DOHH2 (cell line): ENCODE data around the gene TMC8.

ENCODE experiments used
- H3F3A ChIP-seq: fragments of 200-600 bp; sonication (generic), shearing (Covaris generic); 2 replicates; pipeline ENCODE4 v1.6.0; 2016; ENCODE audit warnings: antibody characterized with exemption, mild to moderate bottlenecking; ENCODE audit not compliant: control insufficient read depth, insufficient read depth
- H3K27ac ChIP-seq: fragments of 200-600 bp; sonication (generic); 2 replicates; pipeline ENCODE4 v1.5.1; 2014; ENCODE audit warnings: low read depth, mild to moderate bottlenecking, low read length, moderate library complexity
- H3K27me3 ChIP-seq: fragments of 200-600 bp; sonication (generic); 2 replicates; pipeline ENCODE4 v1.6.1; 2014; ENCODE audit warnings: mild to moderate bottlenecking, low read length, mixed read lengths; ENCODE audit not compliant: control insufficient read depth
- H3K36me3 ChIP-seq: fragments of 200-600 bp; sonication (generic); 2 replicates; pipeline ENCODE4 v1.6.1; 2014; ENCODE audit warnings: mild to moderate bottlenecking, low read length, moderate library complexity, mixed read lengths; ENCODE audit not compliant: control insufficient read depth
- H3K4me1 ChIP-seq: fragments of 200-600 bp; sonication (generic); 2 replicates; pipeline ENCODE4 v1.6.1; 2014; ENCODE audit warnings: mild to moderate bottlenecking, low read length, mixed read lengths; ENCODE audit not compliant: control insufficient read depth
- H3K4me2 ChIP-seq: fragments of 200-600 bp; sonication (generic); 2 replicates; pipeline ENCODE4 v1.6.0; 2014; ENCODE audit warnings: mild to moderate bottlenecking, low read length, moderate library complexity
- H3K4me3 ChIP-seq: fragments of 200-600 bp; sonication (generic); 2 replicates; pipeline ENCODE4 v1.5.1; 2014; ENCODE audit warnings: mild to moderate bottlenecking, low read length, mixed read lengths
- H3K79me2 ChIP-seq: fragments of 200-600 bp; sonication (generic); 2 replicates; pipeline ENCODE4 v1.6.1; 2014; ENCODE audit warnings: mild to moderate bottlenecking, low read length, mixed read lengths; ENCODE audit not compliant: control insufficient read depth
- H3K9me2 ChIP-seq: fragments of 200-600 bp; sonication (generic); replicated peaks from 2 replicates; pipeline ENCODE4 v1.6.1; 2014; ENCODE audit warnings: mild to moderate bottlenecking, low read length, mixed read lengths; ENCODE audit not compliant: control insufficient read depth
- H3K9me3 ChIP-seq: fragments of 200-600 bp; sonication (generic); 2 replicates; pipeline ENCODE4 v1.6.1; 2014; ENCODE audit warnings: antibody characterized with exemption, low read length, mixed read lengths; ENCODE audit not compliant: control insufficient read depth, insufficient read depth
- H4K20me1 ChIP-seq: fragments of 200-600 bp; sonication (generic); 2 replicates; pipeline ENCODE4 v1.6.0; 2014; ENCODE audit warnings: low read depth, mild to moderate bottlenecking, antibody characterized with exemption, low read length, moderate library complexity; ENCODE audit not compliant: control insufficient read depth, insufficient read depth
- EZH2phosphoT487 ChIP-seq: fragments of 200-600 bp; sonication (generic); IDR thresholded peaks from 2 replicates; pipeline ENCODE4 v1.6.1; 2017; ENCODE audit warnings: borderline replicate concordance, mild to moderate bottlenecking, antibody characterized with exemption, low read length, moderate library complexity, mixed read lengths
- TF ChIP-seq, protein P1 (sequence below): fragments of 200-600 bp; sonication (generic); IDR thresholded peaks from one replicate; pipeline ENCODE4 v1.5.1; 2014; ENCODE audit warnings: antibody characterized with exemption, mild to moderate bottlenecking, low read depth, low read length; ENCODE audit not compliant: poor library complexity, severe bottlenecking

The TMC8 gene

DNA sequence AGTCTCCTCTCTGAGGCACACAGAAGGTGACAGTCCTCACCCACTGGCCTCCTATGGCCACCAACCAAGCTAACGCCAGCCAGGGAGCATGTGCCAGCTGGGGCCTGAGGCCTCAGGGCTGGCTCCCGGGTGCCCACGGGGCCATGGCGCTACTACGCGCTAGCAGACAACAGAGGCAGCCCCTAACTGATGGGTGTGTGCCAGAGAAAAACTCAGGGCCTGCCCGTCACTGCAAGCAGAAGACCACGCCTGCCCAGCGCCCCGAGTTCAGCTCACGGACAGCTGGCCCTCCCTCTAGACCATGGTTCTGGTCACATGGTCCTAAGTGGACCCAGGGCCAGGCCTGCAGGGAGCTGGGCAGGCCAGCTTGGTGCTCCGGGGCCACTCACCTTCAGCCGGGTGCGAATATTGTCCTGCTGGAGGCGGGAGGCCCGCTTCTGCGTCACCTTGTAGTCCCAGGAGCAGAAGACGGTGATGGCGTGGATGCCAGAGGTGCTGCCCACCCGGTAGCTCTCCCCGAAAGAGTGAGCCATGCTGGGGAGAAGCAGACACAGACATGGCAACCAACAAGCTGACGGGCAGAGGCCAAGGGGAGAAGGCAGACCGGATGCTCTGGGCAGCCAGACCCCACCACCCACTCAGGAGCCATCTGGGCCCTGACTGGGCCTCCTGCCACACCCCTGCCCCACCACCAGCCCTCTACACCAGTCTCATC lies 8.2 kb upstream of the TMC8 start:
- peak overlapping the region; percentile 60 for H3K4me3 ChIP-seq
- peaks cover 63% of the 10 kb centered on the region for H3K79me2 ChIP-seq

DNA sequence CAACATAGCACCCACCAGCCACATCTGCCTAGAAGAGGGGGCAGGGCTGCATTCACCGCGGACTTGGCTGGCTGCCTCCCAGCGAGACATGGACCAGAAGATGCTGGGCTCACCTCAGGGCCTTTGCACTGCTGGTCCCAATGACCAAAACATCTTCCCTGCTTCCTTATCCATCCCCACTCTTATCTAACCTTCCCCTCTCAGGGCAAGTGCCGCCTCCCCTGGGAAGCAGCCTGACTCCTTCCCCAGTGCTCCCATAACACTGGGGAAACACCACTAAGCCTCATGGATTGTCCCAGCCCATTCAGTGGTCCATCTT lies 7.7 kb upstream of the TMC8 start:
- H3F3A ChIP-seq, result no peaks in the 10 kb centered on the region
- H3K4me3 ChIP-seq, result no peak overlapping the region
- H3K27me3 ChIP-seq, result no peaks in the 10 kb centered on the region
- TF ChIP-seq, protein P1, sequence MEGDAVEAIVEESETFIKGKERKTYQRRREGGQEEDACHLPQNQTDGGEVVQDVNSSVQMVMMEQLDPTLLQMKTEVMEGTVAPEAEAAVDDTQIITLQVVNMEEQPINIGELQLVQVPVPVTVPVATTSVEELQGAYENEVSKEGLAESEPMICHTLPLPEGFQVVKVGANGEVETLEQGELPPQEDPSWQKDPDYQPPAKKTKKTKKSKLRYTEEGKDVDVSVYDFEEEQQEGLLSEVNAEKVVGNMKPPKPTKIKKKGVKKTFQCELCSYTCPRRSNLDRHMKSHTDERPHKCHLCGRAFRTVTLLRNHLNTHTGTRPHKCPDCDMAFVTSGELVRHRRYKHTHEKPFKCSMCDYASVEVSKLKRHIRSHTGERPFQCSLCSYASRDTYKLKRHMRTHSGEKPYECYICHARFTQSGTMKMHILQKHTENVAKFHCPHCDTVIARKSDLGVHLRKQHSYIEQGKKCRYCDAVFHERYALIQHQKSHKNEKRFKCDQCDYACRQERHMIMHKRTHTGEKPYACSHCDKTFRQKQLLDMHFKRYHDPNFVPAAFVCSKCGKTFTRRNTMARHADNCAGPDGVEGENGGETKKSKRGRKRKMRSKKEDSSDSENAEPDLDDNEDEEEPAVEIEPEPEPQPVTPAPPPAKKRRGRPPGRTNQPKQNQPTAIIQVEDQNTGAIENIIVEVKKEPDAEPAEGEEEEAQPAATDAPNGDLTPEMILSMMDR, result no peak
- no peak for TF ChIP-seq EZH2phosphoT487
- H3K4me2 ChIP-seq, result peak overlapping the region; percentile 99
- H3K36me3 ChIP-seq, result peaks cover 76% of the 10 kb centered on the region
- no peak overlapping the region for H3K27ac ChIP-seq
- no peaks in the 10 kb centered on the region for H4K20me1 ChIP-seq
- H3K9me2 ChIP-seq, result no peaks in the 10 kb centered on the region
- no peaks in the 10 kb centered on the region for H3K9me3 ChIP-seq
- peaks cover 68% of the 10 kb centered on the region for H3K79me2 ChIP-seq
- peaks cover 71% of the 10 kb centered on the region for H3K4me1 ChIP-seq

More for the DNA sequence above, 8.2 kb upstream of the TMC8 start:
- H3K9me2 ChIP-seq, result no peaks in the 10 kb centered on the region
- no peaks in the 10 kb centered on the region for H3F3A ChIP-seq
- H3K27me3 ChIP-seq, result no peaks in the 10 kb centered on the region
- no peak for TF ChIP-seq EZH2phosphoT487
- TF ChIP-seq, protein P1, result no peak
- H3K36me3 ChIP-seq, result peaks cover 79% of the 10 kb centered on the region
- no peaks in the 10 kb centered on the region for H3K9me3 ChIP-seq
- peak overlapping the region; percentile 43 for H3K27ac ChIP-seq
- peak overlapping the region; percentile 99 for H3K4me2 ChIP-seq
- H3K4me1 ChIP-seq, result peaks cover 67% of the 10 kb centered on the region
- H4K20me1 ChIP-seq, result no peaks in the 10 kb centered on the region

DNA sequence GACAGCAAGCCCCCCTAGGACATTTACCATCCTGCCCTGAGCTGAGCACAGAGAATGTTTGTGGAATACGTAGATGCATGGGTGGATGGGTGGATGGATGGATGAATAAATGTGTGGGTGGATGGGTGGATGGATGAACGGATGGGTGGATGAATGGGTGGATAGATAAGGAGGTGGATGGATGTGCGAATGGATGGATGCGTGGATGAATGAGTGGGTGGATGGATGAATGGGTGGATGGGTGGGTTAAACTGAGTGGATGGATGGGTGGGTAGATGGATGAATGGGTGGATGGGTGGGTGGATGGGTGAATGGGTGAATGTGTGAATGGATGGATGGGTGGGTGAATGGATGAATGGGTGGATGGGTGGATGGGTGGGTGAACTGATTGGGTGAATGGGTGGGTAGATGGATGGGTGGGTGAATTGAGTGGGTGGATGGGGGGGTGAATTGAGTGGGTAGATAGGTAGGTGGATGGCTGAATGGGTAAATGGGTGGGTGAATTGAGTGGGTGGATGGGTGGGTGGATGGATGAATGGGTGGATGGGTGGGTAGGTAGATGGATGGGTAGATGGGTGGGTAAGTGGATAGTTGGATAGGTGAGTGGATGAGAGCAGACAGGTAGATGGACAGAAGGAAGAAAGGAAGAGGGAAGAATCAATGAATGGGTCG lies 7.2 kb upstream of the TMC8 start:
- Histone ChIP-seq H3K4me3 (peak overlapping the region; percentile 95), H3K9me2 (no peaks in the 10 kb centered on the region), H4K20me1 (no peaks in the 10 kb centered on the region), H3K9me3 (no peaks in the 10 kb centered on the region), H3K79me2 (peaks cover 73% of the 10 kb centered on the region), H3K36me3 (peaks cover 74% of the 10 kb centered on the region), H3K27ac (no peak overlapping the region), H3F3A (no peaks in the 10 kb centered on the region), H3K4me1 (peaks cover 71% of the 10 kb centered on the region), H3K4me2 (peak overlapping the region; percentile 99; the same call in 1 of the 2 replicates), H3K27me3 (no peaks in the 10 kb centered on the region)
- TF ChIP-seq EZH2phosphoT487, result no peak
- TF ChIP-seq, protein P1, result no peak
